Activated CD4-positive, alpha-beta T cell treated with anti-CD3 and anti-CD28 coated beads for 48 hours (primary cell): ENCODE data around the gene RIC1.
"Not testable (repeated sequence)": the region's sequence is repeated elsewhere in the genome, so short reads cannot be mapped to it uniquely, and the experiment has no call there.

Source experiments
- DNase-seq: peaks from one replicate; pipeline ENCODE4 v3.0.0-alpha.2; 2020

Gene RIC1

DNA sequence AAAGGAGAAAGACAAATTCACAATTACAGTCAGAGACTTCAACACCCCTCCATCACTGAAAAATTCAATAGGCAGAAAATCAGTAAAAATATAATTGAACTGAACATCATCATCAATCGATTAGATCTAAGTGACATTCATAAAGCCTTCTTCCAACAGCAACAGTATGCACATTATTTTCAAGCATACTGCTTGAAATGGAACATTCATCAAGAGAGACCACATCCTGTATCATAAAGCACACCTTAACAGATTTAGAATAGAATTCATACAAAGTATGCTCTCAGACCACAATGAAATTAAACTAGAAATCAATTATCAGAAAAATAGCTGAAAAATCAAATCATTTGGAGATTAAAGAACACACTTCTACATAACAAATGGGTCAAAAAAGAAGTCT, 164.9 kb downstream of the RIC1 start:
- no peak for DNase-seq

DNA sequence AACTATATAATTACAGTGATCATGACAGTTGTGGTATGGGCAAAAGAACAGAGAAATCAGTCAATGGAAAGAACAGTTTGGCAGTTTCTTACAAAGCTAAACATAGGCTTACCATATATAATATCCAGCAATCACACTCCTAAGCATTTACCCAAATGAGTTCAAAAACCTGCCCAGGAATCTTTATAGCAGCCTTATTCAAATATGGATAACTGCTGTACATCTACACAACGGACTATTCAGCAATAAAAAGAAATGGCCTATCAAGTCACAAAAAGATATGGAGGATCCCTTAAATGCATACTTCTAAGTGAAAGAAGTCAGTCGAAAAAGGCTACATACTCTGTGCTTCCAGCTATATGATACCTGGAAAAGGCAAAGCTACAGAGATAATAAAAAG, 167.4 kb downstream of the RIC1 start:
- DNase-seq = no peak

DNA sequence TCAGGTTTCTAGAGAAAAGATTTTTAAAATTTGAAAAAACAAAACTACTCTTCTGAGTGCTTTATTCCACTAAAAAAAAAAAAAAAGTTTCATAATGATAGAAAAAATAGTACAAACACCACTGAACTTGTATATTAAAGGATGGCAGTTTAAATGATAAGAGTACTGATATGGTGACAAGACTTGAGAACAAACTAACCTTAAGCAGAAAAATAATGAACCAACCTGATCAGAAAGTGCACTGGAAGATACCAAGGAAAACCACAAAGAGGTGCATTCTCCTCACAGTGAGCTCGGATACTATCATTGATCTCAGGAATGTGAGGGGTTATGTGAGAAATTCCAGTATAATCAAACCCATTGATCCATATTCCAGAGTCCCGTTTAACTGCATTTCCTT, 169.7 kb downstream of the RIC1 start:
- DNase-seq = no peak

DNA sequence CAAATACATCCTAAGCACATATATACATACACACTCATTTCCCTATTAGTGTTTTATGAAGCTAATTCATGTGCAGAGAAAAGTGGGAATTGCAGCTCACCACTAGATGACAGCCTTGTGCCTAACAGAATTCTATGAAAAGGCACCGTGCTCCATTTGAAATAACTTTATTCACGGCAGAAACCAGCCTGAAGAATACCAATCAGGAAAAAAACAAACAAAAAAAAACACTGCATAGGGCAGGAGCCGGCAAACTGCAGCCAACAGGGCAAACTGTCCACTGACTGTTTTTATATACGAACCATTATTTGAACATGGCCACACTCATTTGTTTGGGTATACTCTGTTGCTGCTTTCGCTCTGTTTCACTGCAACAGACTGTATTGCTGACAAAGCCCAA, 170.4 kb downstream of the RIC1 start:
- no peak for DNase-seq

DNA sequence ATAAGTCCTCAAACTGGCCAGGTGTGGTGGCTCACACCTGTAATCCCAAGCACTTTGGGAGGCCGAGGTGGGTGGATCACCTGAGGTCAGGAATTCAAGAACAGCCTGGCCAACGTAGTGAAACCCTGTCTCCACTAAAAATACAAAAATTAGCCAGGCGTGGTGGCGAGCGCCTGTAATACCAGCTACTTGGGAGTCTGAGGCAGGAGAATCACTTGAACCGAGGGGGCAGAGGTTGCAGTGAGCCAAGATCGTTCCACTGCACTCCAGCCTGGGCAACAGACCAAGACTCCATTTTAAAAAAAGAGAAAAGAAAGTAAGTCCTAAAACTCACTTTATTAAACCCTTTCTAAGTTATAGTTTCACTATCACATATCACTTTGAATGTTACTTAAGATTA, 171.5 kb downstream of the RIC1 start:
- not testable (repeated sequence) for DNase-seq

DNA sequence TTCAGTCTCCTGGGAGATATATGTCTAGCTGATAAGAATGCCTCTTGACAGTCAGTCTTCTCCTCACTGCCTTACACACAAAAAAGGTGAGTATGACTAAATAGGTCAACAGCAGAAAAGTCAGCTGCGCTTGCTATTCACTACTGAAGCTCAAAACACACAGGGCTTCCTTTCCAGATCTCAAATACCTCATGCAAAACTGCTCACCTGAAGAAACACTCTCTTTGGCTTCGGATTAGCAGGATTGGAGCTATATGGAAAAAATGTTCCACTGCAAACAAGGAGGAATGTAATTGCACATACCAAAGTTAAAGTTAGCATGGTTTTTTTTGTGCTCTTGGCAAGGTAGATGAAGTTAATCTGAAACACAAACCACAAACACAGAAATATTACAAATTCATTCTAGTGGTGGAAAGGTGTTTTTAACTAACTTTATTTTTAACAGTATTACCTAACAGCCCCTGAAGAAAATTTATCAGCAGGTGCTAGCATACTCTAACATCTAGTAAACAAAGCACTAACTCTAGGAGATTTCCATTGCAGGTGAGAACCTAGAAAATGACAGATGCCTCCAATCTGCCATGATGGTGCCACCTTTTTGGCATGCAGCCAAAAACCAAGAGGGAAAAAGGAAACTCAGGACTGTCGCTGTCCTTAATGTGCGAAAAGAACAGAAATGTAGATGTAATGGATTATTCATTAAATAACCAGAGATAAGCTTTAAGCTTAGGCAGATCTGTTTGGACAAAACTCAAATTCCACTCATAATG, 172.2 kb downstream of the RIC1 start:
- no peak for DNase-seq

DNA sequence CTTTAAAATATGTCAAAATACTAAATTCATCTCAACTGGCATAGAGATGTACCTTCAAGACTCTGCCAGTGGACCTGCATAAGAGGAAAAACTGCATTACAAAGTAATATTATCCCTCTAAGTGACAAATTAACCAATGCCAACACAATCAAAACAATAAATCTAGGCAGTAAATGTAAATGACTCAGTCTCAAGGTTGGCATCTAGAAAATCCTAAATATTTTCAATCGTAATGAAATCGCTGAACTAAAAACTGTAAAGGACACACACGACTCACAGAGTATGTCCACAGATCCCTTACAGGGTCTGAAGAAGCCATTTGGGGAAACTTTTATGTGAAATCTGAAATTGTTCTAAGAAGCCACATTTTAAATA, 172.8 kb downstream of the RIC1 start:
- no peak for DNase-seq

DNA sequence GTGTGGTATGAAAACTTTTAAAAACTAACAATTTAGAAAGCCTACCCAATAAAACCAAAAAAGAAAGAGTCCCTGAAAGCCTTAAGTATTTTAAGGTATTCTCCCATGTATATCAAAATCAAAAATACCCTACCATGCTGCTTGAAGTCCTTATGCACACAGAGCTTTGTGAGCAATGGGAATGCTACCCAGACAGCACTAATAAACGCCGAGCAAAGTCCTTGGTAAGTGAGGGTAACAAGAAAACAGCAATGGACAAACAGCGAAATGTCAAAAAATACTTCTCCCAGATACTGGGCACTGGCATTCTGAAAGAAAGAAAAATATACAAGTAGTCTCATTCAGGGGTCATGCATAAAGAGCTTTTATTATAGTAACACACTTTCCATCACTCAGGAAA, 176.6 kb downstream of the RIC1 start:
- no peak for DNase-seq

DNA sequence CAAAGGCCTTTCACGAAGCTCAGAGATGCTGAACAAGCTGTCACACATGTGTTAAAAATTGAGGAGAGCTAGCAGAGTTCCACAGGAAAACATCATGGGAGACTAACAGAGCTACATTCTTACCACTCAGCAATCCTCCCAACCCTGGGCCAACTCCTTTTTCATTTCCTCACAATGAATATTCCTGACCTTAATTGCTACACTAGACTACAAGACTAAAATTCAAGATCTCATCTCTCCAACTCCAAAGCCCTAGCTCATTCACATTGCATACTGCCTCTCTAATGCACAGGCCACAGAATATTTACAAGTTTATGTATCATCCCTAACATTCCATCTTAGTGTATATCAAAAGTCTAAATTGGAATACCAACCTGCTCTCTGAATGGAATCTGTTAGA, 182.8 kb downstream of the RIC1 start:
- DNase-seq = no peak

DNA sequence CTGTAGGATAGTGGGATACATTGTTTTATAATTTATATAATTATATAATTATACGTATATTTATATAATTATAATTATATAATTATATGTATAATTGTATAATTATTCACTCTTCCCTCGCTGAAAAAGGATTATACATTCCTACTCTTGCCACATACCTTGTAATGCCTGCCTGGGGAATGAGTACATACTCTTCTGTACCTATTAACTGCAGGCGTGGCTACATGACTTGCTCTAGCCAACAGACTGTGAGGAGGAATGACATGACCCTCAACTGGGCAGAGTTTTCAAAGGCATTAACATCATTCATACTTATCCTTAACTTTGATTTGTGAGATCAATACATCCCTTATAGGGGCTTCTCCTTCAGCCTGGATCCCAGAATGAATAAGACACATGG, 184.9 kb downstream of the RIC1 start:
- no peak for DNase-seq

DNA sequence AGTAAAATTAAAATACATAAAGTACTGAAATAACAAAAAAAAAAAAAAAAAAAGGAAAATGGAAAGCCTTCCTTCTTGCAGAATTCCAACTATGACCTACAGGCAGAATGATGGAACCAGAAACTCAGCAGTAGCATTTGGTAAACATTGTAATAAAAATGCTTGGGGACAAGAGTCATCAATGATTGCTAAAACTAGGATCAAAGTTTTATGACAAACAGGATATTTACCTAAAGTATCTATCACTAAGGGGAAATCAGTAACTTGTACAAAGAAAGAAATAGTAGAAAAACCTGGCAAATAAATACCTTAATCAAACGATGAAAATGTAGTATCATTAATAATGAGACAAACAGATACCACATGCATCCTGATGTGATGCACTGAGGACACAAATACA, 186.6 kb downstream of the RIC1 start:
- no peak for DNase-seq

DNA sequence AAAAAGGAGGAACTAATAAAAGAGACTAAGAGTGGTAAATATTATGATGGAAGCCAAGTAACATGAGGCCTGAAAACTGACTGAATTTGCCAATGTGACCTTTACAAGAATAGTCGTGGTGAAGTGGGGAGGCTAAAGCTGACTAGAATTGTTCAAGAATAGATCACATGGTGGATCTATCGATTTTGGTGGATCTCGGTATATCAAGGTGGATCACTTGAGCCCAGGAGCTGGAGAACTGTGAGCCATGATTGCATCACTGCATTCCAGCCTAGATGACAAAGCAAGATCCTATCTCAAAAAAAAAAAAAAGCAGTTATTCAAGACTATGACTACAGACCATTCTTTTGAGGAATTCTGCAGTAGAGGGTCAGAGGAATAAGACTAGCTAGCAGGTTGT, 189.0 kb downstream of the RIC1 start:
- DNase-seq = no peak

DNA sequence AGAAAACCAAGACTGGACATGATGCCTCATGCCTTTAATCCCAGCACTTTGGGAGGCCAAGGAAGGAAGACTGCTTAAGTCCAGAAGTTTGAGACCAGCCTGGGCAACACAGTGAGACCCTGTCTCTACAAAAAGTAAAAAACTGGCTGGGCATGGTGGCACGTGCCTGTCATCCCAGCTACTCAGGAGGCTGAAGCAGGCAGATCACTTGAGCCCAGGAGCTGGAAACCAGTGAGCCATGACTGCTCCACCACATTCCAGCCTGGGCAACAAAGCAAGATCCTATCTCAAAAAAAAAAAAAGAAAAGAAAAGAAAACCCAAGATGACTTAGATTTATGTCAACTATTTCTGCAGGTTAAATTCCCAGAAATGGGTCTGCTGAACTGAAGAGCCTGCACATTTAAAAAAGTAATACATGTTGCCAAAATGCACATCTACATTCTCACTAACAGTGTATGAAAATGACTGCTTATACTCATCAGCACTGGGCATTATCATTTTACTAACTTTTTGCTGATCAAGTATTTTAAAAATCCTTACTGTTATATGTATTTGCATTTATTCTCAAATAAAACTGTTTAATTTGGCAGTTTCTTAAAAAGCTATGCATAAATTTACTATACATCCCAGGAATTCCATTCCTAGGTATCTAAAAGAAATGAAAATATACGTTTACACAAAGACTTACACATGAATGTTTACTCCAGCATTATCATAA, 189.7 kb downstream of the RIC1 start:
- no peak for DNase-seq

DNA sequence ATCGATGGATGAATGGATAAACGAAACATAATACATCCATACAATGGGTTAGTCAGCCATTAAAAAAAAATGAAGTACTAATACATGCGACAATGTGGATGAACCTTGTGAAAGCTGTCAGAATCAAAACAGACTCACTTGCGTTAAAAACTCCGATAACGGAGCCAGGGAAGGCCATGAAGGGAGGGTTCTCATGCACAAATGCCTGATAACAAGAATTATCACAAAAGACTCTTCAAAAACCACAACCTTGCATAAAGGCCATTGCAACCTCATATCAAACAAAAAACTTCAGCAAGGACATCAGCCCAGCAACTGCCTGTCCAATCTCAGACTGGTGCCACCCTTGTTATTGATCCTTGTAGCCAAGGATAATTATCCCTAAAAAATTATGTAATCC, 190.3 kb downstream of the RIC1 start:
- DNase-seq = no peak

DNA sequence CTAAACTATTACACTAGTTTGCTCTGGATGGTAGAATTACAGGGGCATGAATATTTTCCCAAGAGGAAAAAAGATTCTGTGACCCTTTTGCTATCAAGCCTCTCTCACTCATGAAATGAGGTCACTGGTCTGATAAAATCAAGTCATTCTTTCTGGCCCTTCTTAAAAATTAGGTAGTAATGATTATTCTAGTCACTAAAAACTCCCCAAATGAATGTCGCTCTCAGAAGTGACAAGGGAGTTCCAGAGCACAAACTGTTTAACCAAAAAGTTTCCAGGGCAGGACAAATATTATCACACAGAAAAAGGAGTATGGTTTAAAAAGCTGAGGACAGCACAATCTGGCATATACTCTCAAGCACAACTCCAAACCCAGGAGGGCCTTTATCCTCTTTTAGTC, 191.5 kb downstream of the RIC1 start:
- DNase-seq = no peak

DNA sequence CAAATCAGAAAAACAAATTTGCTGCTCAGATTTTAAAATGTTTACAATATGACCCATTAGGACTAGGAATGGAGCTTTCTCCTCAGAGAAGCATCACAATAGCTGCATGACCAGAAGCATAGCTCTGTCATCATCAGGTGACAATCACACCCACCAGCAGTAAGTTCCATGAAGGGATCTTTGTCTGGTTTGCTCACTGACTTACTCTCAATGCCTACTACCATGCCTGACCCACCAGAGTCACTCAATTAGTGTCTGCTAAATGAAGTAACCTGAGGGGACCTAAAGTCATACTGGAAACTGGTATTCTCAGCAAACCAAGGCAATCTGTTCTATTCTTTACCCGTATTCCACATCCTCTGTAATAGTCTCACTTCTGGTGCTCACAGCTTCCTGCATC, 196.3 kb downstream of the RIC1 start:
- no peak for DNase-seq
